SW 1271 (cell line): Measurements from ENCODE around the gene AMZ2.
A peak's percentile ranks its signal among the peaks of the same experiment; 100 is the strongest.
"Not testable (repeated sequence)": the region's sequence is repeated elsewhere in the genome, so short reads cannot be mapped to it uniquely, and the experiment has no call there.

ENCODE experiments used
- DNase-seq, 2 experiments: peaks; one replicate each; lab custom pipeline; 2025; lab: John Stamatoyannopoulos, UW

Gene AMZ2

GRCh38 chr17:68247445-68248198, at the start of gene AMZ2:
Gene AMZ2 (plus strand): TSS chr17:68248043. CDS start chr17:68250188, 2,145 bp downstream.
- peak; percentile 74 to 81 for DNase-seq

- DNase-seq = no peak
Measured at GRCh38 chr17:68198931-68199836, 48.7 kb upstream of the AMZ2 start.

GRCh38 chr17:68199837-68200688, 47.8 kb upstream of the AMZ2 start:
- no peak for DNase-seq

GRCh38 chr17:68200689-68201417, 47.0 kb upstream of the AMZ2 start:
- peak; percentile 35 to 52 for DNase-seq

- DNase-seq = not testable (repeated sequence)
Measured at GRCh38 chr17:68201418-68201771, 46.4 kb upstream of the AMZ2 start.

- DNase-seq = not testable (repeated sequence)
Measured at GRCh38 chr17:68202321-68202720, 45.5 kb upstream of the AMZ2 start.

GRCh38 chr17:68204736-68205135, 43.1 kb upstream of the AMZ2 start:
- DNase-seq = peak in 1 of 2 experiments; percentile 19

- peak; percentile 63 to 85 for DNase-seq
Measured at GRCh38 chr17:68205251-68205807, 42.5 kb upstream of the AMZ2 start.

- peak in 1 of 2 experiments; percentile 40 for DNase-seq
Measured at GRCh38 chr17:68205808-68206720, 41.8 kb upstream of the AMZ2 start.

- no peak for DNase-seq
Measured at GRCh38 chr17:68207651-68208253, 40.1 kb upstream of the AMZ2 start.

GRCh38 chr17:68208651-68209050, 39.2 kb upstream of the AMZ2 start:
- not testable (repeated sequence) for DNase-seq

GRCh38 chr17:68209191-68209900, 38.5 kb upstream of the AMZ2 start:
- not testable (repeated sequence) for DNase-seq

GRCh38 chr17:68210570-68211315, 37.1 kb upstream of the AMZ2 start:
- DNase-seq = no peak

- not testable (repeated sequence) for DNase-seq
Measured at GRCh38 chr17:68213428-68214411, 34.1 kb upstream of the AMZ2 start.

- not testable (repeated sequence) for DNase-seq
Measured at GRCh38 chr17:68215453-68215852, 32.4 kb upstream of the AMZ2 start.

- not testable (repeated sequence) for DNase-seq
Measured at GRCh38 chr17:68219429-68219828, 28.4 kb upstream of the AMZ2 start.

GRCh38 chr17:68220186-68220585, 27.7 kb upstream of the AMZ2 start:
- DNase-seq = not testable (repeated sequence)
